Activated effector memory CD4-positive, alpha-beta T cell treated with Interleukin-2 at 50 U/mL for 16 hours (primary cell): ENCODE data around the gene KCNG4.

Source experiments
- DNase-seq: peaks from one replicate; pipeline ENCODE4 v3.0.0-alpha.2; 2020

The KCNG4 gene

DNA sequence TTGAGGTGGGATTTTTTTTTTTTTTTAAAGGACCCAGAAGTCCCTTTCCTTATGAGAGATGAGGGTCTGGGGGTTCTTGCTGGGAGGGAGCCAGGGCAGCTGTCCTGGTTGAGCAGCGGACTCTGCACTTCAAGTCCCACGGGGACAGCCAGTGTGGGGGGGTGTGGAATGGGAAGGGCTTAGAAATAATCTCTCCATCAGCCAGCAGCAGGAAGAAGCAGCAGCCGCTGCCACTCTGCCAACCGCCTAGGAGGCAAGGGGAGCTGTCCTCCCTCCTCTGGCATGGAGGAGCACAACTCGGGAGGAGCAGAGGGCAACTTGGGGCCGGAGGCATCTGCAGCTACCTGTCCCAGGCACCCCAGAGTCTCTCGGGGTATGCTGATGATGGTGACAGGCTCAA lies at the start of gene KCNG4:
Gene KCNG4 (minus strand): TSS at position 104 of the 400 bp plus-strand sequence. CDS start 2,527 bp downstream, outside the sequence.
- no peak for DNase-seq

DNA sequence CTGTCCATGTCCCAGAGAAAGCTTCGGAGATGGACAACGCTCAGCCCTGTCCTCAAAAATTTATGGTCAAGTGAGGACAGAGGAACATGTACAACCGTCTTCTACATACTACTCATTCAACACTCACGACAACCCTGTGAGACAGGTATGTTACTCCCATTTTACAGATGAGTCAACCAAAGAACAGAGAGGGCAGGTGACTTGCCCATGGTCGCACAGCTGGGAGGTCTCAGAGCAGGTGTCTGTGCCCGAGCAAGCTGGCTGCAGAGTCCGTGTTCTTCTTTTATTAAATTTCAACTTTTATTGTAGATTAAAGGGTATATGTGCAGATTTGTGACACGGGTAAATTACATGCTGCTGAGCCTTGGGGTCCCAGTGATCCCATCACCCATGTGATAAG lies 49.1 kb upstream of the KCNG4 start:
- no peak for DNase-seq

- no peak for DNase-seq
These were observed 46.9 kb upstream of the KCNG4 start for GRCh38 chr16:84286578-84287240.

DNA sequence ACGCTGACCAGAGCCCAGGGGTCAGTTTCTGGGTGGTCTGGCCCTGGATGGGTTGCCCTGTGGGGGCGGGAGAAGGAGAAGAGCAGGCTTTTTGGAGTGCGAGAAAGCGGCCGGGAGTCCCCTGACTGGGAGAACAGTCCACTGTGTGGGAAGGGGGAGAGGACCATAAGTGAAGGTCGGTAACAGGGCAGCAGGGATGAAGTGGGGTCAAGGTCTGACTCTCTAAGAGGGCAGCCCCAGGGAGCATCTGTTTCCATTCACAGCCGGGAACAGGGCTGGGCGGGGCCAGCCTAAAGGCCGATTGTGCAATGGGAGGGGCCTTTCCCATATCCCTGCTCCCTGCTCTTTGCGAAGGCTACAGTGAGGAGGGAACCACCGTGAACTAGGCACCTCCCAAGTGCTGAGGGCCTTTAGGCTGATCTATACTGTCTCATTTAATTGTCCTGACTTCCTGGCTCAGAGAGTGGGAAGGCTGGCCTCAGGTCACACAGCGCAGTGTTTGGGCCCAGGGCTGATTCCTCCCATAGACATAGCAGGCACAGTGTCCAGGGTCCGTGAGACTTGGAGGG lies 44.4 kb upstream of the KCNG4 start:
- no peak for DNase-seq

DNA sequence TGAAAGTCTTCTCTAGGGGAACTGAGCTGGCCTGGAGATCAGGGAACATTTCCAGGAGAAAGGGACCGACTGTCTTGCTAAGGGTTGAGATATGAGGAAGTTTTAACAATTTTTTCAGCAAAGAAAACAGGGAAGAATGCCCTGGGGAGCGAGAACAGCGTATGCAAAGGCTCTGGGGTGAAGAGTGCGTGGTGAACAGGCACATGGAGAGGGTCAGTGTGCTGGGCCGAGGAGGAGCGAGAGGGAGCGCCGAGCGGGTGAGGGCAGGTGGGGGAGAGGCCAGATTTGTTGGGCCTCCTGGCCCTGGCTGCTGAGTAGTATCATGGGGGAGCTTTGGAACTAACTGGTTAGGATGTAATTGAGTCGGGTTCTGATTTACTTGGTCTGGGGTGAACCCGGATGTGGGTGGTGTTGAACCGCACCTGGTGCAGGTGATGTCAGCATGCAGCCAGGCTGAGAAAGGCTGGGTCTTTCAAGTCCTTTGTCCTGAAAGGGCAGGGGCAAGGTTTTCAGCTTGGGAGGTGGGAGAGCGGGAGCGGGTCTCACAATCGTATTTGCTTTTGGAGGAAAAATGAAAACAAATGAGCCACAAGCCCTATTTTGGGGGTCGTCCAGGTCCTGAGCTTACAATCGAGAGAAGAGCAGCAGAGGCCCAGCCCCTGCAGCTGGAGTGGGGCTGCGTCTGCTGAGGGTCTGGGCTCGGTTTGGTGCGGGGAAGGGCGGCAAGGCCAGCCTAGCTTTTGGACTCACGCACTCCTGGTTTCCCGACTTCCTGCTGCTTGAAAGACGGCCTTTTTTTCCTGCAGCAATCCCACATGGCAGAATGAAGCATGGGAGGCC lies 43.7 kb upstream of the KCNG4 start:
- DNase-seq, result no peak

- DNase-seq, result no peak
These were observed 42.7 kb upstream of the KCNG4 start for GRCh38 chr16:84282533-84282932.

- no peak for DNase-seq
These were observed 41.3 kb upstream of the KCNG4 start for GRCh38 chr16:84281074-84281473.

- no peak for DNase-seq
These were observed 40.1 kb upstream of the KCNG4 start for GRCh38 chr16:84279881-84280280.

- no peak for DNase-seq
These were observed 39.2 kb upstream of the KCNG4 start for GRCh38 chr16:84278968-84279367.

GRCh38 chr16:84278333-84278732 lies 38.5 kb upstream of the KCNG4 start:
- DNase-seq, result no peak

DNA sequence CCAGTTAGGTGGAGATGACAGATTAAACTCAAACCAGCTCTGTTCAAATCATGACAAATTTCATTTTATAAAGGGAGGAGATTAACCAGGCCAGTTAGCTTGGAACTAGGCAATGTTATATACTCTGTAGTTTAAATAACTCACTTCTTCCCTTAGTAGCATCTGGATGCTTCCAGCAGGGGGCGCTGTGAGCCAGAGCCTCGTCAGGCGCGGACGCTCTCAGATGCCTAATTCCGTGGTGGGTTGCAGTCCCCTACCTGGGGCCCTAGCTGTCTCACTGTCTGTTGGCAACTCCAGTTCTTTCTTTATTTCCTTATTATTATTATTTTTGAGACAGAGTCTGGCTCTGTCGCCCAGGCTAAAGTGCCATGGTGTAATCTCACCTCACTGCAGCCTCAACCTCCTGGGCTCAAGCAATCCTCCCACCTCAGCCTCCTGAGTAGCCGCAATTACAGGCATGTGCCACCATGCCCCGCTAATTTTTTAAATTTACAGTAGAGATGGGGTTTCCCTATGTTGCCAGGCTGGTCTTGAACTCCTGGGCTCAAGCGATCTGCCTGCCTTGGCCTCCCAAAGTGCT lies 37.5 kb upstream of the KCNG4 start:
- peak; percentile 46 for DNase-seq

- no peak for DNase-seq
These were observed 35.9 kb upstream of the KCNG4 start for GRCh38 chr16:84275585-84276151.

- no peak for DNase-seq
These were observed 34.7 kb upstream of the KCNG4 start for GRCh38 chr16:84274515-84274914.

DNA sequence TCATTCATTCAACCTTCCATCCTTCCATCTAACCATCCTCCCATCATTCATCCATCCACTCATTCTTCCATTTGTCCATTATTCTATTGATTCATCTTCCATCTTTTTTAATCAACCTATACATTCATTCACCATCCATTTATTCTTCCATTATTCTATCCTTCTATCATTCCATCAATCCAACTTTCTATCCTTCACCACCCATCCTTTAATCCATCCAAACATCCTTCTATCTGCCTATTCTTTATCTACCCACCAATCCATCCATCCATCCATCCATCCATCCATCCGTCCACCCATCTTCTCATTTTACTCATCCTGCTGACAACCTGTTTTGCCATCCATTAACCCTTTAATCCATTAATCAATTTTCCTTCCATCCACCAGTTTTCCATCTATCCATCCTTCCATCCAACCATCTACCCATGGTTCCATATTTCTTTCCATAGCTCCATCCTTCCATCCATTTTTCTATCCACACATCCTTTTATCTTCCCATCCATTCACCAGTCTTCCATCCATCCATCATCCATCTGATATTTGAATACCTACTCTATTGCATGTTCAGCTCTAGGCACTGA lies 33.0 kb upstream of the KCNG4 start:
- DNase-seq, result no peak

GRCh38 chr16:84271866-84272265 lies 32.1 kb upstream of the KCNG4 start:
- DNase-seq, result no peak

- DNase-seq, result no peak
These were observed 31.2 kb upstream of the KCNG4 start for GRCh38 chr16:84271037-84271436.

DNA sequence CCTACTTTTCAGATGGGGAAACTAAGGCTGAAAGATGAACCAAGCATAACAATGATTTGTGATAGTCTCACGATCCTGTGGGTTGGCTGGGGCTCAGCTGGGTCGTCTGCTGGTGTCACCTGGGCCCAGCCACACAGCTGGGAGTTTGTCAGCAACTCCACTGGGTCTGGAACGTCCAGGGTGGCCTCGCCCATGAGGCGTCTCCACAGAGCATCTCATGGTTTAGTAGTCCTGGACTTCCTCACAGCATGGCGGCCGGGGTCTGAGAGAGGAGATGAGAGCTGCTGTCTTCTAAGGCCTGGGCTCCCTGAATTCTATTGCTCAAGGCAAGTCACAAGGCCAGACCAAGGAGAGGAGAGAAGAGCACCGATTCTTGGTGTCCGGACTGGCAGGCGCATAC lies 30.7 kb upstream of the KCNG4 start:
- DNase-seq, result no peak

- no peak for DNase-seq
These were observed 30.3 kb upstream of the KCNG4 start for GRCh38 chr16:84270071-84270470.

GRCh38 chr16:84268291-84269040 lies 28.7 kb upstream of the KCNG4 start:
- no peak for DNase-seq

GRCh38 chr16:84267380-84267779 lies 27.6 kb upstream of the KCNG4 start:
- no peak for DNase-seq

DNA sequence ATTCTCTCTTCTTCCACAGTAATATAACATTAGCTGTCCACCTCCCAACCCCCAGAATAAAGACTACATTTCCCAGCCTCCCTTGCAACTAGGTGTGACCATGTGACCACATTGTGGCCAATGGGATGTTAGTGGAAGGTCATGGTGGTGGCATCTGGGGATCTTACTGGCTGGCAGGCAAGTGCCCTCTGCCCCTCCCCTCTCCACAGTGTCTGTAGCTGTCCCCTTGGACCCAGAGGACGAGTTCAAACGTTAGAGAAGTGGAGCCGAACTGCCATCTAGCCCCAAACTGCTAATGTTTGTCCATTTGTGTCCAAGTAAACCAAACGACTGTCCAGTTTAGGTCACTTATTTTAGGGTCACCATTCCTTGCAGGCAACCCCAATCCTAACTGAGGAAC lies 26.6 kb upstream of the KCNG4 start:
- DNase-seq, result no peak

GRCh38 chr16:84262939-84263338 lies 23.1 kb upstream of the KCNG4 start:
- DNase-seq, result no peak
